Measurements from ENCODE around the gene SLC66A2.

SLC66A2 gene

GRCh38 chr18:79979843-79980242, 28.4 kb upstream of the SLC66A2 start:
- DNase-seq (ENCODE audit: low read depth): no peak
- TF ChIP-seq CTCF (IDR thresholded peaks at IDR 0.05; ENCODE audit: control insufficient read depth, extremely low read depth, insufficient read depth): no peak
- H3K4me3 ChIP-seq (ENCODE audit: low read depth, low read length): no peak overlapping the region

GRCh38 chr18:79975985-79976680, 24.7 kb upstream of the SLC66A2 start:
- no peak for TF ChIP-seq CTCF (IDR thresholded peaks at IDR 0.05; ENCODE audit: control insufficient read depth, extremely low read depth, insufficient read depth)
- no peak for DNase-seq (ENCODE audit: low read depth)
- no peak overlapping the region for H3K4me3 ChIP-seq (ENCODE audit: low read depth, low read length)

GRCh38 chr18:79975043-79975442, 23.6 kb upstream of the SLC66A2 start:
- H3K4me3 ChIP-seq (ENCODE audit: low read depth, low read length): no peak overlapping the region
- no peak for TF ChIP-seq CTCF (IDR thresholded peaks at IDR 0.05; ENCODE audit: control insufficient read depth, extremely low read depth, insufficient read depth)
- DNase-seq (ENCODE audit: low read depth): no peak

- no peak for DNase-seq (ENCODE audit: low read depth)
- TF ChIP-seq CTCF (IDR thresholded peaks at IDR 0.05; ENCODE audit: control insufficient read depth, extremely low read depth, insufficient read depth): no peak
These were observed 22.7 kb upstream of the SLC66A2 start for GRCh38 chr18:79974025-79974654.

GRCh38 chr18:79973517-79973916, 22.1 kb upstream of the SLC66A2 start:
- H3K4me3 ChIP-seq (ENCODE audit: low read depth, low read length): no peak overlapping the region
- DNase-seq (ENCODE audit: low read depth): no peak
- TF ChIP-seq CTCF (IDR thresholded peaks at IDR 0.05; ENCODE audit: control insufficient read depth, extremely low read depth, insufficient read depth): no peak

More at GRCh38 chr18:79974025-79974654, 22.7 kb upstream of the SLC66A2 start:
- no peak overlapping the region for H3K4me3 ChIP-seq (ENCODE audit: low read depth, low read length)

- no peak for DNase-seq (ENCODE audit: low read depth)
- no peak overlapping the region for H3K4me3 ChIP-seq (ENCODE audit: low read depth, low read length)
- TF ChIP-seq CTCF (IDR thresholded peaks at IDR 0.05; ENCODE audit: control insufficient read depth, extremely low read depth, insufficient read depth): no peak
These were observed 21.3 kb upstream of the SLC66A2 start for GRCh38 chr18:79972720-79973119.
